Uterus (tissue), 2 donors: Measurements from ENCODE around the gene SCAMP4.

Experiments
- POLR2A ChIP-seq, 2 donors: fragments of 450-650 bp; IDR thresholded peaks; one replicate each; pipeline ENCODE4 v1.6.1; 2016; ENCODE audit warnings: antibody characterized with exemption in 2 of 2, mild to moderate bottlenecking in 1 of 2, moderate library complexity in 1 of 2
- TF ChIP-seq, protein P1 (sequence below), 4 experiments: fragments of 200-600 bp in 2 of 4; fragments of 450-650 bp in 2 of 4; sonication (generic) in 2 of 4; IDR thresholded peaks; one replicate each; pipeline ENCODE4 v1.5.1; 2016 to 2019; ENCODE audit warnings: antibody characterized with exemption in 4 of 4, mild to moderate bottlenecking in 2 of 4, moderate library complexity in 1 of 4

GRCh38 chr19:1911098-1911497, 5.9 kb downstream of the SCAMP4 start:
- TF ChIP-seq, protein P1, sequence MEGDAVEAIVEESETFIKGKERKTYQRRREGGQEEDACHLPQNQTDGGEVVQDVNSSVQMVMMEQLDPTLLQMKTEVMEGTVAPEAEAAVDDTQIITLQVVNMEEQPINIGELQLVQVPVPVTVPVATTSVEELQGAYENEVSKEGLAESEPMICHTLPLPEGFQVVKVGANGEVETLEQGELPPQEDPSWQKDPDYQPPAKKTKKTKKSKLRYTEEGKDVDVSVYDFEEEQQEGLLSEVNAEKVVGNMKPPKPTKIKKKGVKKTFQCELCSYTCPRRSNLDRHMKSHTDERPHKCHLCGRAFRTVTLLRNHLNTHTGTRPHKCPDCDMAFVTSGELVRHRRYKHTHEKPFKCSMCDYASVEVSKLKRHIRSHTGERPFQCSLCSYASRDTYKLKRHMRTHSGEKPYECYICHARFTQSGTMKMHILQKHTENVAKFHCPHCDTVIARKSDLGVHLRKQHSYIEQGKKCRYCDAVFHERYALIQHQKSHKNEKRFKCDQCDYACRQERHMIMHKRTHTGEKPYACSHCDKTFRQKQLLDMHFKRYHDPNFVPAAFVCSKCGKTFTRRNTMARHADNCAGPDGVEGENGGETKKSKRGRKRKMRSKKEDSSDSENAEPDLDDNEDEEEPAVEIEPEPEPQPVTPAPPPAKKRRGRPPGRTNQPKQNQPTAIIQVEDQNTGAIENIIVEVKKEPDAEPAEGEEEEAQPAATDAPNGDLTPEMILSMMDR (IDR thresholded peaks at IDR 0.05): no peak
- no peak for TF ChIP-seq POLR2A (IDR thresholded peaks at IDR 0.05)
